ENCODE measurements around the gene FAM13A.

DNA sequence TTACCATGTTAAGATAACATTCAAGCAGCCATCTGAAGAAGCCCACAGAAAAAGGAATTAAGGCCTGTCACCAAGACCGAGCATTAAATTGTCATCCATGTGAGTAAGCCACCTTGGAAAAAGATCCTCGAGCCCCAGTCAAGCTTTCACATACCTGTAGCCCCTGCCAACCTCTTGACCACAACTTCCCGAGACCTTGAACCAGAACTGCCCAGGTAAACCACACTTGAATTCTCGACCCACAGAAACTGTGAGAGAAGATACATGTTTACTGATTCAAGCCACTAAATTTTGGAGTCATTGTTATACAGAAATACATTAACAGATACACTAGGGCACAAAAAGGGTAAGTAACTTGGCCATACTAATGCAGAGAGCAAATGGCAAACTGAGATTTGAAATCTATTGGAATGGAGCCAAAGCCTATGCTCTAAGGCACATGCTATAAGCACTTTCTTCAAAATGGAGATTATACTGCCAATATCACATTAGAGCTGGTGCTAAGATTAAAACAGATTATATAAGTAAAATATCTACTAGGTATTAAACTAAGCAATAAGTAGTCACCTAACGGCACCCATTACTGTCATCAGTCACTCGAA, 49.5 kb downstream of the FAM13A start:
- TF ChIP-seq, protein P1, sequence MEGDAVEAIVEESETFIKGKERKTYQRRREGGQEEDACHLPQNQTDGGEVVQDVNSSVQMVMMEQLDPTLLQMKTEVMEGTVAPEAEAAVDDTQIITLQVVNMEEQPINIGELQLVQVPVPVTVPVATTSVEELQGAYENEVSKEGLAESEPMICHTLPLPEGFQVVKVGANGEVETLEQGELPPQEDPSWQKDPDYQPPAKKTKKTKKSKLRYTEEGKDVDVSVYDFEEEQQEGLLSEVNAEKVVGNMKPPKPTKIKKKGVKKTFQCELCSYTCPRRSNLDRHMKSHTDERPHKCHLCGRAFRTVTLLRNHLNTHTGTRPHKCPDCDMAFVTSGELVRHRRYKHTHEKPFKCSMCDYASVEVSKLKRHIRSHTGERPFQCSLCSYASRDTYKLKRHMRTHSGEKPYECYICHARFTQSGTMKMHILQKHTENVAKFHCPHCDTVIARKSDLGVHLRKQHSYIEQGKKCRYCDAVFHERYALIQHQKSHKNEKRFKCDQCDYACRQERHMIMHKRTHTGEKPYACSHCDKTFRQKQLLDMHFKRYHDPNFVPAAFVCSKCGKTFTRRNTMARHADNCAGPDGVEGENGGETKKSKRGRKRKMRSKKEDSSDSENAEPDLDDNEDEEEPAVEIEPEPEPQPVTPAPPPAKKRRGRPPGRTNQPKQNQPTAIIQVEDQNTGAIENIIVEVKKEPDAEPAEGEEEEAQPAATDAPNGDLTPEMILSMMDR (IDR thresholded peaks at IDR 0.05; ENCODE audit: insufficient read depth, low read length): no peak
- TF ChIP-seq, protein P2, sequence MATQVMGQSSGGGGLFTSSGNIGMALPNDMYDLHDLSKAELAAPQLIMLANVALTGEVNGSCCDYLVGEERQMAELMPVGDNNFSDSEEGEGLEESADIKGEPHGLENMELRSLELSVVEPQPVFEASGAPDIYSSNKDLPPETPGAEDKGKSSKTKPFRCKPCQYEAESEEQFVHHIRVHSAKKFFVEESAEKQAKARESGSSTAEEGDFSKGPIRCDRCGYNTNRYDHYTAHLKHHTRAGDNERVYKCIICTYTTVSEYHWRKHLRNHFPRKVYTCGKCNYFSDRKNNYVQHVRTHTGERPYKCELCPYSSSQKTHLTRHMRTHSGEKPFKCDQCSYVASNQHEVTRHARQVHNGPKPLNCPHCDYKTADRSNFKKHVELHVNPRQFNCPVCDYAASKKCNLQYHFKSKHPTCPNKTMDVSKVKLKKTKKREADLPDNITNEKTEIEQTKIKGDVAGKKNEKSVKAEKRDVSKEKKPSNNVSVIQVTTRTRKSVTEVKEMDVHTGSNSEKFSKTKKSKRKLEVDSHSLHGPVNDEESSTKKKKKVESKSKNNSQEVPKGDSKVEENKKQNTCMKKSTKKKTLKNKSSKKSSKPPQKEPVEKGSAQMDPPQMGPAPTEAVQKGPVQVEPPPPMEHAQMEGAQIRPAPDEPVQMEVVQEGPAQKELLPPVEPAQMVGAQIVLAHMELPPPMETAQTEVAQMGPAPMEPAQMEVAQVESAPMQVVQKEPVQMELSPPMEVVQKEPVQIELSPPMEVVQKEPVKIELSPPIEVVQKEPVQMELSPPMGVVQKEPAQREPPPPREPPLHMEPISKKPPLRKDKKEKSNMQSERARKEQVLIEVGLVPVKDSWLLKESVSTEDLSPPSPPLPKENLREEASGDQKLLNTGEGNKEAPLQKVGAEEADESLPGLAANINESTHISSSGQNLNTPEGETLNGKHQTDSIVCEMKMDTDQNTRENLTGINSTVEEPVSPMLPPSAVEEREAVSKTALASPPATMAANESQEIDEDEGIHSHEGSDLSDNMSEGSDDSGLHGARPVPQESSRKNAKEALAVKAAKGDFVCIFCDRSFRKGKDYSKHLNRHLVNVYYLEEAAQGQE (IDR thresholded peaks at IDR 0.05; ENCODE audit: insufficient replicate concordance, low read depth): no peak
- no peak for TF ChIP-seq POLR2AphosphoS5 (IDR thresholded peaks at IDR 0.05; ENCODE audit: low read depth)

Measured in HL-60 (cell line).